GM13976 (cell line): ENCODE measurements around the gene ERCC2.

Source experiments
- DNase-seq: peaks from one replicate; pipeline ENCODE4 v3.0.0; 2012; ENCODE audit warnings: low spot score
- CTCF ChIP-seq: IDR thresholded peaks from 2 replicates; pipeline ENCODE4 v1.5.1; 2012; ENCODE audit warnings: borderline replicate concordance, mild to moderate bottlenecking; ENCODE audit not compliant: insufficient read depth; ENCODE audit errors: extremely low read depth, missing control alignments, control extremely low read depth
- in situ Hi-C: fragments of 300-500 bp; cut with MboI; formaldehyde crosslinking; loops from one replicate; pipeline ENCODE4 v1.12.0; 2022; ENCODE audit warnings: low sequenced_read_pairs, mixed read lengths, inconsistent platforms; ENCODE audit not compliant: unreplicated experiment

Gene ERCC2

GRCh38 chr19:45352471-45352870 lies 17.9 kb downstream of the ERCC2 start:
- in situ Hi-C loops, result no loop called here
- no peak for TF ChIP-seq CTCF
- no peak for DNase-seq

GRCh38 chr19:45352062-45352461 lies 18.3 kb downstream of the ERCC2 start:
- in situ Hi-C loops, result no loop called here
- TF ChIP-seq CTCF, result no peak
- no peak for DNase-seq

GRCh38 chr19:45351401-45351952 lies 18.9 kb downstream of the ERCC2 start:
- no peak for DNase-seq
- in situ Hi-C loops, result no loop called here
- TF ChIP-seq CTCF, result no peak

DNA sequence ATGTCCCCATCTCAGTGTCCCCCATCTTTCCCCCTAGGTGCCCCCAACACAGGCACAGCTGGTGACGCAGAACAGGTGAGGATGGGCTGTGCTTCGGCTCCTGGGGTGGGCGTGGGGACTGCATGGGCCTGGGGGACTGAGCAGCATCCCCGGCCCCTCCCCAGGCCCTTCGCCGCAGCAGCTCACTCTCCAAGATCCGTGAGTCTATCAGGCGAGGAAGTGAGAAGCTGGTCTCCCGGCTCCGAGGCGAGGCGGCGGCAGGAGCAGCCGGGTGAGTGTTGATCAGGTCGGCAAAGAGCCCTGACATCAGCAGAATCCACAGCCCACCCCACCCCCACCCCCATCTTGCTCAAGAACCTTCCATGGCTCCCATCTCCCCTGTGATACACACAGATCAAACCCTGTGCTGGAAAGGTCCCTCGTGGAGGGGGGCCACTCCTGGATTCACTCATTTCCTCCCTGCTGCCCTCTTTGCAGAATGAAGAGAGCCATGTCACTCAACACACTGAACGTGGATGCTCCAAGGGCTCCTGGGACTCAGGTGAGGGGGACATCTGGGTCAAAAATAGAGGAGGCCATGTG lies 19.8 kb downstream of the ERCC2 start:
- no peak for DNase-seq
- TF ChIP-seq CTCF, result no peak
- in situ Hi-C loops, result no loop called here

DNA sequence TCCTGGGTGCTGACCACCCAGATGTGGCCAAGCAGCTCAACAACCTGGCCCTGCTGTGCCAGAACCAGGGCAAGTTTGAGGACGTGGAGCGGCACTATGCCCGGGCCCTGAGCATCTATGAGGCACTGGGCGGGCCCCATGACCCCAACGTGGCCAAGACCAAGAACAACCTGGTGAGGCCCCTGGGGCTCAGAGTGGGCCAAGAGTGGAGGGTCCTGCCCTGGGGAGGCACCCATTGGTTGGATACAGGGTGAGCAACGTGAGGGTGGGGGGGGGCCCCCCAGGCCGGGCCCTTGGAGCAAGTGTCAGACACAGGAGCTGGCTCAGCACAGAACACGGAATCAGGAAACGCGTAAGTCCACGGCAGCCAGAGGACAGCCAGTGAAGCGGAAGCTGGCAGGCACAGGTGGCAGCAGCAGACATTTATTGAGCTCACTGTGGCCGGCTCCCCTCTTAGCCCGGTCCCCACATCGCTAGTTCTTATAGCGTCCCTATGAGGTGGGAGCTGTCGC lies 20.9 kb downstream of the ERCC2 start:
- TF ChIP-seq CTCF, result no peak
- no peak for DNase-seq
- in situ Hi-C loops, result no loop called here

- no peak for TF ChIP-seq CTCF
- DNase-seq, result no peak
- in situ Hi-C loops, result no loop called here
Observed at GRCh38 chr19:45349126-45349415, 21.3 kb downstream of the ERCC2 start.
